Activated CD4-positive, alpha-beta T cell treated with anti-CD3 and anti-CD28 coated beads for 24 hours (primary cell): Measurements from ENCODE around the gene RIMS3.

Source experiments
- DNase-seq, 2 donors: peaks; one replicate each; pipeline ENCODE4 v3.0.0-alpha.2; 2020; ENCODE audit warnings: low read depth in 2 of 2

The RIMS3 gene

GRCh38 chr1:40691538-40692428, 26.3 kb upstream of the RIMS3 start, which contains the start of gene NFYC:
TSS of gene NFYC (plus strand) at chr1:40691704. CDS start at chr1:40738844, 47,140 bp downstream.
- peak; percentile 92 for DNase-seq

GRCh38 chr1:40690771-40691537, 25.5 kb upstream of the RIMS3 start:
- no peak for DNase-seq

- no peak for DNase-seq
Measured at GRCh38 chr1:40689737-40690136, 24.3 kb upstream of the RIMS3 start.

- no peak for DNase-seq
Measured at GRCh38 chr1:40687661-40688060, 22.2 kb upstream of the RIMS3 start.

GRCh38 chr1:40687059-40687458, 21.6 kb upstream of the RIMS3 start:
- no peak for DNase-seq

GRCh38 chr1:40684669-40685068, 19.2 kb upstream of the RIMS3 start:
- DNase-seq = no peak

GRCh38 chr1:40679165-40679953, 13.9 kb upstream of the RIMS3 start:
- DNase-seq = no peak

GRCh38 chr1:40676501-40676900, 11.0 kb upstream of the RIMS3 start:
- no peak for DNase-seq

- DNase-seq = no peak
Measured at GRCh38 chr1:40673452-40673851, 8.0 kb upstream of the RIMS3 start.

GRCh38 chr1:40668769-40669525, 3.5 kb upstream of the RIMS3 start:
- DNase-seq = peak; percentile 86 to 88

GRCh38 chr1:40664791-40665190, 691 bp downstream of the RIMS3 start:
- no peak for DNase-seq

- no peak for DNase-seq
Measured at GRCh38 chr1:40664167-40664537, 1.3 kb downstream of the RIMS3 start.

- no peak for DNase-seq
Measured at GRCh38 chr1:40663324-40664166, 1.9 kb downstream of the RIMS3 start.

GRCh38 chr1:40662864-40663263, 2.6 kb downstream of the RIMS3 start:
- no peak for DNase-seq

GRCh38 chr1:40662151-40662550, 3.3 kb downstream of the RIMS3 start:
- DNase-seq = no peak

- no peak for DNase-seq
Measured at GRCh38 chr1:40661678-40662077, 3.8 kb downstream of the RIMS3 start.

GRCh38 chr1:40659649-40659947, 5.9 kb downstream of the RIMS3 start:
- no peak for DNase-seq

GRCh38 chr1:40658751-40659648, 6.5 kb downstream of the RIMS3 start:
- DNase-seq = no peak

- no peak for DNase-seq
Measured at GRCh38 chr1:40657046-40657445, 8.4 kb downstream of the RIMS3 start.
